Transverse colon (tissue), 3 donors: ENCODE data around the gene HECW1.

Experiments
- CTCF ChIP-seq, 5 experiments: fragments of 200-600 bp in 3 of 5; fragments of 450-650 bp in 2 of 5; sonication (generic) in 3 of 5; IDR thresholded peaks; 1 replicate in 2 of 5; 2 replicates in 3 of 5; pipeline ENCODE4 v1.5.1; 2016 to 2017; ENCODE audit warnings: antibody characterized with exemption in 5 of 5, inconsistent platforms in 3 of 5, mild to moderate bottlenecking in 2 of 5, moderate library complexity in 1 of 5
- EP300 ChIP-seq: sonication (generic); formaldehyde crosslinking; IDR thresholded peaks from one replicate; pipeline ENCODE4 v1.6.1; 2017; ENCODE audit warnings: antibody characterized with exemption, low read depth
- POLR2A ChIP-seq: fragments of 450-650 bp; IDR thresholded peaks from one replicate; pipeline ENCODE4 v1.6.1; 2016; ENCODE audit warnings: antibody characterized with exemption, mild to moderate bottlenecking, moderate library complexity

- no peak for TF ChIP-seq CTCF (IDR thresholded peaks at IDR 0.05)
- no peak for TF ChIP-seq EP300
- TF ChIP-seq POLR2A = no peak
Observed at GRCh38 chr7:43489257-43489656, 376.8 kb downstream of the HECW1 start.
